Astrocyte (in vitro differentiated cells and primary cell): ENCODE data around the gene ACAA1. TPM values are rescaled to one million over a fixed set of nuclear protein-coding genes. Genes with fewer than 3 reads are reported as not detected.

ENCODE experiments used
- DNase-seq: peaks from one replicate; pipeline ENCODE4 v3.0.0-alpha.2; 2010; ENCODE audit warnings: low read depth
- FAIRE-seq: peaks from 2 replicates; lab custom pipeline; 2011; peaks lifted over from hg19 to GRCh38; lab: Jason Lieb, UNC
- H2AFZ ChIP-seq: 2 replicates; pipeline ENCODE4 v1.6.0; 2012; ENCODE audit warnings: low read depth, low read length, inconsistent platforms
- H3K27ac ChIP-seq: 2 replicates; pipeline ENCODE4 v1.5.1; 2011; ENCODE audit warnings: low read depth, low read length, inconsistent platforms
- H3K27me3 ChIP-seq: 2 replicates; pipeline ENCODE4 v1.6.0; 2011; ENCODE audit warnings: low read length, inconsistent platforms; ENCODE audit not compliant: insufficient read depth
- H3K36me3 ChIP-seq: 2 replicates; pipeline ENCODE4 v1.5.1; 2011; ENCODE audit warnings: low read length, inconsistent platforms; ENCODE audit not compliant: insufficient read depth
- H3K4me1 ChIP-seq: 2 replicates; pipeline ENCODE4 v1.5.1; 2011; ENCODE audit warnings: low read length, inconsistent platforms; ENCODE audit not compliant: insufficient read depth
- H3K4me2 ChIP-seq: 2 replicates; pipeline ENCODE4 v1.6.0; 2012; ENCODE audit warnings: low read length, inconsistent platforms
- H3K4me3 ChIP-seq: 2 replicates; pipeline ENCODE4 v1.5.1; 2011; ENCODE audit warnings: low read depth, mild to moderate bottlenecking, low read length, inconsistent platforms; ENCODE audit not compliant: insufficient read depth
- H3K79me2 ChIP-seq: 2 replicates; pipeline ENCODE4 v1.6.0; 2012; ENCODE audit warnings: mild to moderate bottlenecking, low read length, inconsistent platforms; ENCODE audit not compliant: insufficient read depth
- H3K9ac ChIP-seq: 2 replicates; pipeline ENCODE4 v1.6.0; 2012; ENCODE audit warnings: mild to moderate bottlenecking, low read length, inconsistent platforms
- H3K9me3 ChIP-seq: 2 replicates; pipeline ENCODE4 v1.5.1; 2012; ENCODE audit warnings: low read depth, mild to moderate bottlenecking, low read length, inconsistent platforms; ENCODE audit not compliant: insufficient read depth
- H4K20me1 ChIP-seq: 2 replicates; pipeline ENCODE4 v1.6.0; 2012; ENCODE audit warnings: low read length, inconsistent platforms; ENCODE audit not compliant: insufficient read depth
- H3K27ac Mint-ChIP-seq: one replicate; pipeline ENCODE4 v1.8.0; 2021; ENCODE audit warnings: mild to moderate bottlenecking, mixed read lengths; ENCODE audit not compliant: unreplicated experiment
- H3K27me3 Mint-ChIP-seq: one replicate; pipeline ENCODE4 v1.8.0; 2021; ENCODE audit warnings: low read depth, mixed read lengths; ENCODE audit not compliant: unreplicated experiment
- H3K36me3 Mint-ChIP-seq: one replicate; pipeline ENCODE4 v1.8.0; 2021; ENCODE audit warnings: low read depth, mixed read lengths; ENCODE audit not compliant: unreplicated experiment
- H3K4me1 Mint-ChIP-seq: one replicate; pipeline ENCODE4 v1.8.0; 2021; ENCODE audit warnings: low read depth, mixed read lengths; ENCODE audit not compliant: unreplicated experiment
- H3K4me3 Mint-ChIP-seq: one replicate; pipeline ENCODE4 v1.8.0; 2021; ENCODE audit warnings: mild to moderate bottlenecking, moderate library complexity, mixed read lengths; ENCODE audit not compliant: unreplicated experiment
- H3K9me3 Mint-ChIP-seq: one replicate; pipeline ENCODE4 v1.8.0; 2021; ENCODE audit warnings: mild to moderate bottlenecking, mixed read lengths; ENCODE audit not compliant: unreplicated experiment
- EZH2 ChIP-seq: IDR thresholded peaks from 2 replicates; pipeline ENCODE4 v1.6.1; 2012; ENCODE audit warnings: mild to moderate bottlenecking, low read length, inconsistent platforms; ENCODE audit not compliant: insufficient read depth
- total RNA-seq: library from RNA; stranded (reverse); gene quantifications from 2 replicates; pipeline ENCODE4 v1.2.1, GENCODE V29; 2021
- TF ChIP-seq, protein P1 (sequence below): IDR thresholded peaks from 2 replicates; pipeline ENCODE4 v1.5.1; 2011; ENCODE audit warnings: low read depth, mild to moderate bottlenecking, inconsistent platforms, low read length, moderate library complexity; ENCODE audit not compliant: insufficient read depth

Gene ACAA1
- total RNA-seq, 1 donor from 2014 or later, result 69.4 TPM

DNA sequence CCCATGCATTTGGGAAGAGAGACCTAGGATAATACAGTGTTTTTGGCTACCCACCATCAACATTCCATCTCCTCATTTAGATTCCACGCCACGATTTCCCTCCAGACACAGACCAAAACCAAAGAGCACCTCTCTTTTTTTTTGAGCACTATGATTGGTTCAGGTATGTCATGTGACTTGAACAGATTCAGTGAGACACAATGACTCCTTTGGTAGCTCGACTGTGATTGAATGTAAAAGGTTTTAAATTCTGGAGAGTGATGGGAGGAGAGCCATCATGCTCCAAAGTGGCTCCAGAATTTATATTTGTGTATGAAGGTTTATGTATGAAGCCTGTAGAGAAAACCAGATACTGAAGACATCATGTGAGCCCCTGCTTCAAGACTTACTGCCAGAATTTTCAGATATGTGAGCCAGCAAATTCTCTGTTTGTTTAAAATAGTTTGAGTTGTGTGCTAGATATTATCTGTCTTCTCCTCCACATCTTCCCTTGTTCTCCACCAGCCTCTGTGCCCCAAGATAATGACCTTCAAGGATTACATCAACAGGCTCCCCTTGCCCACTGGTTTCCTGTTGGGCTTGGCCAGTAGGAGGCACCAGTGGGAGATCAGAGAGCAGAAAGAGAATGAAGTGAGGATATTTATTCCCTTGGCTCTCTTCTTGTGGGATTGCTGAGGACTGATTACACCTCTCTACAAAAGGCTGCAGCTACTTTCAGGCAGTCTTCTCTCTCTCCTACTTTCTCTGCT lies 14.0 kb upstream of the ACAA1 start:
- Histone ChIP-seq H3K36me3 (no peaks in the 10 kb centered on the region), H3K79me2 (no peaks in the 10 kb centered on the region), H2AFZ (no peak overlapping the region), H3K4me3 (no peak overlapping the region), H3K9me3 (no peaks in the 10 kb centered on the region), H3K27ac (no peak overlapping the region), H3K9ac (no peak overlapping the region), H3K27me3 (no peaks in the 10 kb centered on the region), H3K4me1 (peaks cover 7% of the 10 kb centered on the region), H4K20me1 (no peaks in the 10 kb centered on the region), H3K4me2 (no peak overlapping the region)
- DNase-seq, result no peak
- no peaks in the 10 kb centered on the region for H3K36me3 Mint-ChIP-seq
- peak overlapping the region; percentile 42 for H3K4me3 Mint-ChIP-seq
- H3K27ac Mint-ChIP-seq, result no peak overlapping the region
- FAIRE-seq, result no peak
- peaks cover 3% of the 10 kb centered on the region for H3K4me1 Mint-ChIP-seq
- TF ChIP-seq, protein P1, sequence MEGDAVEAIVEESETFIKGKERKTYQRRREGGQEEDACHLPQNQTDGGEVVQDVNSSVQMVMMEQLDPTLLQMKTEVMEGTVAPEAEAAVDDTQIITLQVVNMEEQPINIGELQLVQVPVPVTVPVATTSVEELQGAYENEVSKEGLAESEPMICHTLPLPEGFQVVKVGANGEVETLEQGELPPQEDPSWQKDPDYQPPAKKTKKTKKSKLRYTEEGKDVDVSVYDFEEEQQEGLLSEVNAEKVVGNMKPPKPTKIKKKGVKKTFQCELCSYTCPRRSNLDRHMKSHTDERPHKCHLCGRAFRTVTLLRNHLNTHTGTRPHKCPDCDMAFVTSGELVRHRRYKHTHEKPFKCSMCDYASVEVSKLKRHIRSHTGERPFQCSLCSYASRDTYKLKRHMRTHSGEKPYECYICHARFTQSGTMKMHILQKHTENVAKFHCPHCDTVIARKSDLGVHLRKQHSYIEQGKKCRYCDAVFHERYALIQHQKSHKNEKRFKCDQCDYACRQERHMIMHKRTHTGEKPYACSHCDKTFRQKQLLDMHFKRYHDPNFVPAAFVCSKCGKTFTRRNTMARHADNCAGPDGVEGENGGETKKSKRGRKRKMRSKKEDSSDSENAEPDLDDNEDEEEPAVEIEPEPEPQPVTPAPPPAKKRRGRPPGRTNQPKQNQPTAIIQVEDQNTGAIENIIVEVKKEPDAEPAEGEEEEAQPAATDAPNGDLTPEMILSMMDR, result no peak
- no peak for TF ChIP-seq EZH2
- no peaks in the 10 kb centered on the region for H3K27me3 Mint-ChIP-seq
- peaks cover 3% of the 10 kb centered on the region for H3K9me3 Mint-ChIP-seq

DNA sequence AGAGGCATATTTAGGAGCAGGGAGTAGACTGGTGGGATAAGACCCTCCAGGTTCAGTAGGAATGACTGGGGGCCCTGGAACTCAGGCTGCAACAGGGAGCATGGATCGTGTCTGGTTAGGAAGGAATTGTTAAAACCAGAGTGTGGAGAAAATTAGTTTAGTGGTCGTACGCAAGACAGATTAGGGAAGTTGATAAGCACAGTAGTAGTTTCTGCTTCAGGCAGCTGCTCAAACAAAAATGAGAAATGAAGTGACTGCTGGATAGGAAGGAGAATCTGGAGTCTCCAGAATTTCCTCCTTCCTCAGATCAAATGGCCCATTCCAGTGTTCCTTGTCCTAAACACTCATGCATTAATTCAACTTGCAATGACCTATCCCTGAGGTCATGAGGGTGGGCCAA lies 12.8 kb upstream of the ACAA1 start:
- Histone ChIP-seq H3K36me3 (no peaks in the 10 kb centered on the region), H2AFZ (no peak overlapping the region), H3K27me3 (no peaks in the 10 kb centered on the region), H4K20me1 (no peaks in the 10 kb centered on the region), H3K4me2 (no peak overlapping the region), H3K79me2 (no peaks in the 10 kb centered on the region), H3K4me1 (peaks cover 7% of the 10 kb centered on the region), H3K4me3 (no peak overlapping the region), H3K9me3 (no peaks in the 10 kb centered on the region), H3K9ac (no peak overlapping the region), H3K27ac (no peak overlapping the region)
- Mint-ChIP-seq H3K4me1 (peaks cover 3% of the 10 kb centered on the region), H3K36me3 (no peaks in the 10 kb centered on the region), H3K27ac (no peak overlapping the region), H3K27me3 (no peaks in the 10 kb centered on the region), H3K4me3 (no peak overlapping the region), H3K9me3 (peaks cover 3% of the 10 kb centered on the region)
- DNase-seq (no peak), FAIRE-seq (no peak)
- TF ChIP-seq, protein P1, result no peak
- TF ChIP-seq EZH2, result no peak

DNA sequence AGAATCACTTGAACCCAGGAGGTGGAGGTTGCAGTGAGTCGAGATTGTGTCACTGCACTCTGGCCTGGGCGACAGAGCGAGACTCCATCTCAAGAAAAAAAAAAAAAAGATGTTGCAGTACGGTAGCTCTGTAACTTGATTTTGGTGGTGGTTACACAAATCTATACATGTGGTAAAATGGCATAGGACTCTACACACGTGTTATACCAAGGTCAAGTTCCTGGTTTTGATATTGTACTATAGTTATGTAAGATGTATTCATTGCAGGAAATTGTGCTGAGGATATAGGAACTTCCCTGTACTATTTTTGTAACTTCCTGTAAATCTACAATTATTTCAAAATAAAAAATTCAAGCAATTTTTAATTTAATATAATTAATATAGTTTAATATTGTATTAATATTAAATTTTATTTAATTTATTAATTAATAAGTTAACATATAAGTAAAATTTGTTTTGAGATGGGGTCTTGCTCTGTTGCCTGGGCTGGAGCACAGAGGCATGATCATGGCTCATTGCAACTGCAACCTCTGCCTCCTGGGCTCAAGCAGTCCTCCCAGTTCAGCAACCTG lies 11.5 kb upstream of the ACAA1 start:
- FAIRE-seq, result no peak
- Mint-ChIP-seq H3K9me3 (peaks cover 3% of the 10 kb centered on the region), H3K27ac (no peak overlapping the region), H3K4me3 (no peak overlapping the region), H3K27me3 (no peaks in the 10 kb centered on the region), H3K4me1 (peaks cover 3% of the 10 kb centered on the region), H3K36me3 (no peaks in the 10 kb centered on the region)
- Histone ChIP-seq H2AFZ (no peak overlapping the region), H3K79me2 (no peaks in the 10 kb centered on the region), H3K4me1 (peaks cover 7% of the 10 kb centered on the region), H3K27ac (no peak overlapping the region), H4K20me1 (no peaks in the 10 kb centered on the region), H3K4me2 (no peak overlapping the region), H3K36me3 (no peaks in the 10 kb centered on the region), H3K27me3 (no peaks in the 10 kb centered on the region), H3K9ac (no peak overlapping the region), H3K9me3 (no peaks in the 10 kb centered on the region), H3K4me3 (no peak overlapping the region)
- TF ChIP-seq EZH2, result no peak
- TF ChIP-seq, protein P1, result no peak
- DNase-seq, result no peak
